Measurements from ENCODE around the gene EZR. TPM values are rescaled to one million over a fixed set of nuclear protein-coding genes. Genes with fewer than 3 reads are reported as not detected.

Gene EZR
- total and polyA plus RNA-seq, 2 of the 8 experiments (the other 6 are each of a cell fraction or from before 2014, with no cell fraction given) = 122 to 286 TPM

DNA sequence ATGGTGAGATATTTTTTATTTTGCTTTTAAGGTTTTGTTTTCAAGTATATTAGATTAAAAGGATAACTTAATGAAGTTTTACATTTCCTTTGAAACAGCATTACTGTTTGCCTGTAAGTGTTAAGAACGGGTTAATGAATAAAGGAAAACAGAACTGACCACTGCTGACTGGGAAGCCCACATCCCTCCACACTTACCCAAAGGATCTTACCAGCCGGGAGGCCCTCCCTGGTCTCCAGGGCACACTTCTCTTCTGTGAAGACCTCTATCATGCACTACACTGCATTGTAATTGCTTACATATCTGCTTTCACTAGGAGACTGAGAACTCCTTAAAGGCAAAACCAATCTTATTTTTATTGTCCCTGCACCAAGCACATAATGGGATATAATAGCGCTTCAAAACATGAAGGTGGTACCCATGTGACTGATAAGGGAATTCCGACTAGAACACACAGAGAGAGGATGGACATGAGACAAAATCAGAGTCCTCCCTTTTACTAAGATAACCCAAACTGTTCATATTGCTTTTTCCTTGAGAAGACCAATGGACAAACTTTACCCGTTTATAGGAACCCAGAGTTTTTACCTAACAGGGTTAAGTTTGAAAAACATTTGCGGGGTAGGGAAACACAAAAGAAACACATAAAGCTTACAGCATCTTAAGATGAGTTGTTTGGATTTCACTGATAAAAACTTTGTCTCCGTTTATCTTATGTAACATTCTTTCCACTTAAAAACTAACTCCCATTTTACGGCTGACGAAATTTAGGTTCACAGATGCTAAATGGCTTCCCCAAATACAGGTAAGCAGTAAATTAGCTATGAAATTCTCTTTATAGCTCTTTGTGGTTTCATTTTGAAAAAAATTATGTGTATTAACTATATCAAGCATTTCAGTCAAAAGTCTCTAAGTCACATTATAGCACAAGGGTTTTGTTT, 8.7 kb downstream of the EZR start:
- no peak overlapping the region for H3K9ac ChIP-seq (replicated peaks in 1 of 4; ENCODE audit: extremely low read depth in 1 of 4, low read depth in 3 of 4, low read length in 3 of 4)
- no peak overlapping the region for H2AK5ac ChIP-seq (ENCODE audit: low read depth, low read length)
- H3K9me3 ChIP-seq (ENCODE audit: insufficient read depth in 2 of 2, low read depth in 1 of 2, low read length in 1 of 2) = no peaks in the 10 kb centered on the region
- peaks cover 44 to 58% of the 10 kb centered on the region in 2 experiments for H4K20me1 ChIP-seq (replicated peaks in 1 of 2; ENCODE audit: control insufficient read depth in 1 of 2, insufficient read depth in 2 of 2, low read length in 2 of 2)
- H3K23me2 ChIP-seq (ENCODE audit: low read depth, low read length) = no peaks in the 10 kb centered on the region
- H2BK15ac ChIP-seq (ENCODE audit: low read length) = no peak overlapping the region
- no peak overlapping the region for H2BK120ac ChIP-seq (replicated peaks; ENCODE audit: low read depth, low read length)
- ChIA-PET POLR2A (ENCODE audit: partially characterized antibody) (interaction anchor here (0.9 to 3.8 kb wide), 9 partner anchors 9 to 100 kb away, joined by 3 to 16 read pairs (median 3); partner anchors contain the start of gene EZR), CTCF (ENCODE audit: partially characterized antibody) (interaction anchor here (0.6 to 3.9 kb wide), 5 partner anchors 35 to 162 kb away, joined by 3 to 20 read pairs (median 6); no protein-coding TSS in a partner anchor)
- H3K56ac ChIP-seq (replicated peaks; ENCODE audit: insufficient read length, low read depth, low read length) = no peak overlapping the region
- no peak overlapping the region for H2BK12ac ChIP-seq (ENCODE audit: low read depth, low read length)
- H3K18ac ChIP-seq (ENCODE audit: extremely low read depth, low read length) = no peak overlapping the region
- no peak overlapping the region for H3K4me3 ChIP-seq (ENCODE audit: extremely low read depth in 1 of 4, insufficient read depth in 2 of 4, low read depth in 3 of 4, low read length in 4 of 4)
- no peaks in the 10 kb centered on the region for H3K27me3 ChIP-seq (replicated peaks in 1 of 4; ENCODE audit: control insufficient read depth in 3 of 4, extremely low read depth in 1 of 4, insufficient read depth in 3 of 4, low read length in 3 of 4)
- TF ChIP-seq POLR2A (IDR thresholded peaks at IDR 0.05; ENCODE audit: control extremely low read depth in 1 of 2, low read depth in 2 of 2, low read length in 2 of 2) (peak in 1 of 2 experiments; percentile 27; a peak in 1 of 3 replicates), CHD1 (IDR thresholded peaks at IDR 0.05; ENCODE audit: low read depth, low read length) (no peak)
- H3K79me1 ChIP-seq (ENCODE audit: low read depth, low read length) = peaks cover 4% of the 10 kb centered on the region; the same call in 1 of the 2 replicates
- FAIRE-seq = no peak
- peaks cover 73 to 100% of the 10 kb centered on the region in 2 experiments for H3K79me2 ChIP-seq (ENCODE audit: control insufficient read depth in 1 of 2, insufficient read depth in 2 of 2, low read length in 2 of 2)
- DNase-seq (ENCODE audit: low read depth in 1 of 2, low spot score in 2 of 2) = no peak
- H3K27ac ChIP-seq (ENCODE audit: low read depth, low read length) = no peak overlapping the region
- peak overlapping the region in 1 of 2 experiments; percentile 32; a peak in 1 of 4 replicates for H3K4me2 ChIP-seq (ENCODE audit: insufficient read depth in 1 of 2, low read depth in 2 of 2, low read length in 2 of 2)
- H3K23ac ChIP-seq (ENCODE audit: insufficient read length) = no peak overlapping the region
- no peak overlapping the region for H2BK5ac ChIP-seq (ENCODE audit: low read depth, low read length)
- H4K5ac ChIP-seq (ENCODE audit: insufficient read length, low read depth, low read length) = no peak overlapping the region
- H3K36me3 ChIP-seq (ENCODE audit: control insufficient read depth in 2 of 4, insufficient read depth in 4 of 4, low read length in 3 of 4) = peaks cover 10 to 79% (median 27%) of the 10 kb centered on the region in 4 experiments
- no peak overlapping the region for H3K14ac ChIP-seq (ENCODE audit: insufficient read length)
- H3K4me1 ChIP-seq (replicated peaks in 1 of 4; ENCODE audit: control insufficient read depth in 3 of 4, insufficient read depth in 4 of 4, low read length in 3 of 4) = peaks cover 15 to 42% (median 34%) of the 10 kb centered on the region in 4 experiments
- H2AFZ ChIP-seq (ENCODE audit: low read length) = no peak overlapping the region
- H3K4ac ChIP-seq (replicated peaks; ENCODE audit: insufficient read length, low read depth, low read length) = no peak overlapping the region
- no peak overlapping the region for H4K8ac ChIP-seq (ENCODE audit: extremely low read depth, insufficient read depth, low read length)
- H4K91ac ChIP-seq (replicated peaks; ENCODE audit: insufficient read length, low read length) = no peak overlapping the region
- no peak overlapping the region for H2BK20ac ChIP-seq (ENCODE audit: low read length)
- WGBS, 2 experiments (ENCODE audit: extremely low coverage in 1 of 2, insufficient coverage in 1 of 2, insufficient read length in 1 of 2, insufficient replicate concordance in 2 of 2, low coverage in 1 of 2, low lambda C conversion rate in 2 of 2, missing lambda C conversion rate in 1 of 2) = 70% methylated on average over 9 of the region's 9 CpGs; no CpG with 5 or more reads in 1 of the 2 experiments
